Activated naive CD4-positive, alpha-beta T cell treated with anti-CD3 and anti-CD28 coated beads, Interleukin-2, amount 50 U/mL, for 24 hours (primary cell): ENCODE results near the gene TOGARAM1.

Experiments
- H3K27ac Mint-ChIP-seq: one replicate; pipeline ENCODE4 v1.8.0; 2021; ENCODE audit warnings: mild to moderate bottlenecking, mixed read lengths
- H3K27me3 Mint-ChIP-seq: one replicate; pipeline ENCODE4 v1.8.0; 2021; ENCODE audit warnings: mixed read lengths
- H3K36me3 Mint-ChIP-seq: one replicate; pipeline ENCODE4 v1.8.0; 2021; ENCODE audit warnings: mixed read lengths
- H3K4me1 Mint-ChIP-seq: one replicate; pipeline ENCODE4 v1.8.0; 2021; ENCODE audit warnings: mixed read lengths
- H3K4me3 Mint-ChIP-seq: one replicate; pipeline ENCODE4 v1.8.0; 2021; ENCODE audit warnings: mild to moderate bottlenecking, mixed read lengths
- H3K9me3 Mint-ChIP-seq: one replicate; pipeline ENCODE4 v1.8.0; 2021; ENCODE audit warnings: mixed read lengths

Gene TOGARAM1

GRCh38 chr14:44961554-44962333 is at the start of gene TOGARAM1, which contains the start of gene KLHL28:
Gene TOGARAM1, plus strand, starts transcription at chr14:44962190. Its CDS starts 232 bp downstream, at chr14:44962422.
Gene KLHL28, minus strand, starts transcription at chr14:44961947. Its CDS starts 16,019 bp downstream, at chr14:44945928.
- peak within 1 kb of the TSS; percentile 59 for H3K27ac Mint-ChIP-seq
- H3K9me3 Mint-ChIP-seq = peaks cover 9% of the 10 kb centered on the region
- H3K27me3 Mint-ChIP-seq = no peaks in the 10 kb centered on the region
- H3K4me3 Mint-ChIP-seq = no peak within 1 kb of the TSS
- peaks cover 69% of the 10 kb centered on the region for H3K4me1 Mint-ChIP-seq
- H3K36me3 Mint-ChIP-seq = peaks cover 18% of the 10 kb centered on the region

GRCh38 chr14:44914849-44915248 is 47.1 kb upstream of the TOGARAM1 start:
- Mint-ChIP-seq H3K4me3 (no peak overlapping the region), H3K4me1 (peaks cover 7% of the 10 kb centered on the region), H3K27ac (no peak overlapping the region), H3K9me3 (no peaks in the 10 kb centered on the region), H3K36me3 (peaks cover 2% of the 10 kb centered on the region), H3K27me3 (peaks cover 18% of the 10 kb centered on the region)

DNA sequence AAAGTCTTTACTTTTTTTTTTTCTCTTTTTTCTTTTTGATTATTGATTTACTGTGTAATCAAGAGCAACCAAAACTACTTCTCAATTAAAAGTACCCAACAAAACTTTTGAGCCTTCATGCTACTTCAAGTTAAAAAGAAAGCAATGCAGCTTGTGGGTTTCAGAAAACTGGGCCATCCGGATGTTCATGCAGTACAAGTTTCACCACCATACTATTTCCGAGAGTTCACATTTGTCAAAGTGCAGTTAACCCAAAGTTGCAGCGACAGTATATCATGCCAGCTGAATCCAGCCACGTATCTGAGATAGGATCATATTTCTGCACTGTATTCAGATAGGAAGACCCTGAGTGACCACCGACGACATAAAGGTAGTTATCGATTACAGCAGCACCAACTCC is 33.2 kb upstream of the TOGARAM1 start:
- no peak overlapping the region for H3K4me3 Mint-ChIP-seq
- no peaks in the 10 kb centered on the region for H3K27me3 Mint-ChIP-seq

DNA sequence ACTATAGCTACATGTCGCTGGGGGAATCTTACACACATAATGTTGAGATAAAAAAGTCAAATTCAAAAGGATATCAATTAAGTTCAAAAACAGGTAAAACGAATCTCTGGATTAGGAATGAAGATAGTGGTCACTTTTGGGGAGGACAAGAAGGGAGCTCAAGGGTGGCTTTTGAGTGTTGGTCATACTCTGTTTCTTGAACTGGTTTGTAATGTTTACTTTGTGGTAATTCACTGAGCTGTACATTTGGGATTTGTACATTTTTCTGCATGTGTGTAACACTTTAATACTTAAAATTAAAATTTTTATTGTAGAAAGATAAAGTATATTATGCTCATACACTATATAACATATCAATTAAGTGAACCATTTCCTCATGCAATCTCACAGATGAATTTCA is 26.8 kb upstream of the TOGARAM1 start:
- Mint-ChIP-seq H3K27ac (peak overlapping the region; percentile 8), H3K9me3 (no peaks in the 10 kb centered on the region), H3K4me1 (peaks cover 59% of the 10 kb centered on the region), H3K27me3 (no peaks in the 10 kb centered on the region), H3K36me3 (peaks cover 40% of the 10 kb centered on the region), H3K4me3 (no peak overlapping the region)

More for the DNA sequence above, 33.2 kb upstream of the TOGARAM1 start:
- Mint-ChIP-seq H3K9me3 (no peaks in the 10 kb centered on the region), H3K36me3 (peaks cover 5% of the 10 kb centered on the region), H3K27ac (peak overlapping the region; percentile 35), H3K4me1 (peaks cover 25% of the 10 kb centered on the region)

GRCh38 chr14:44937547-44937946 is 24.4 kb upstream of the TOGARAM1 start:
- Mint-ChIP-seq H3K27me3 (no peaks in the 10 kb centered on the region), H3K9me3 (no peaks in the 10 kb centered on the region), H3K36me3 (peaks cover 49% of the 10 kb centered on the region), H3K27ac (no peak overlapping the region), H3K4me1 (peaks cover 71% of the 10 kb centered on the region), H3K4me3 (no peak overlapping the region)

DNA sequence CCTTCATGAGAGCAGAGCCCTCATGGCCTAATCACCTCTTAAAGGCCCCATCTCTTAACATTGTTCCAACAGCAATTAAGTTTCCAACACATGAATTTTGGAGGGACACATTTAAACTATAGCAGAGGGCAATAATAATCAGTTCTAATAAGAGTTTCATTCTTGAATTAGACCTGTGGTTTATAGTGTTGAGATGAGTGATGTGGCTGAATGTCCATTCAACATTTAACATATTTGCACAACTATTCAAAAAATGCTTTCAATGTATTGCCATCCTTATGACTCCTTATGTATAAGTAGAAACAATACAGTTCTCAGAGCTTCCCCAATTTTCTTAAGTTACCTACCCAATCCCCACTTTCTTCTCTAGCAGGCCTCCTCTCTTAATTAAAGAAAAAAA is 21.8 kb upstream of the TOGARAM1 start:
- peak overlapping the region; percentile 49 for H3K27ac Mint-ChIP-seq
- no peak overlapping the region for H3K4me3 Mint-ChIP-seq
- peaks cover 52% of the 10 kb centered on the region for H3K36me3 Mint-ChIP-seq
- H3K4me1 Mint-ChIP-seq = peaks cover 63% of the 10 kb centered on the region
- H3K9me3 Mint-ChIP-seq = no peaks in the 10 kb centered on the region
- H3K27me3 Mint-ChIP-seq = no peaks in the 10 kb centered on the region

DNA sequence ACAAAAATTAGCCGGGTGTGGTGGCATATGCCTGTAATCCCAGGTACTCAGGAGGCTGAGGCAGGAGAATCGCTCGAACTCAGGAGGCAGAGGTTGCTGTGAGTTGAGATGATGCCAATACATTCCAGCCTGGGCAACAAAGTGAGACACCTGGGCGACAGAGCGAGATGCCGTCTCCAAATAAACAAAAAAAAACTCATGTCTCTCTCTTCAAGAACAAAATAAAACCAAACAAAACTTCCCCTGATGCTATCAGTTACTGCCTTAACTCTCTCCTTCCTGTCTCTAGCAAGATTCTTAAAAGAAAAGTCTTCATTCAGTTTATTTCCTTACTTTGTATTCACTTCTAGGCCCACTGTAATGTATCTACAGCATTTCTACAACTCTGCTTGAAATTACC is 21.0 kb upstream of the TOGARAM1 start:
- Mint-ChIP-seq H3K36me3 (peaks cover 54% of the 10 kb centered on the region), H3K4me3 (peak overlapping the region; percentile 6), H3K9me3 (no peaks in the 10 kb centered on the region), H3K27ac (peak overlapping the region; percentile 1), H3K4me1 (peaks cover 58% of the 10 kb centered on the region), H3K27me3 (no peaks in the 10 kb centered on the region)

DNA sequence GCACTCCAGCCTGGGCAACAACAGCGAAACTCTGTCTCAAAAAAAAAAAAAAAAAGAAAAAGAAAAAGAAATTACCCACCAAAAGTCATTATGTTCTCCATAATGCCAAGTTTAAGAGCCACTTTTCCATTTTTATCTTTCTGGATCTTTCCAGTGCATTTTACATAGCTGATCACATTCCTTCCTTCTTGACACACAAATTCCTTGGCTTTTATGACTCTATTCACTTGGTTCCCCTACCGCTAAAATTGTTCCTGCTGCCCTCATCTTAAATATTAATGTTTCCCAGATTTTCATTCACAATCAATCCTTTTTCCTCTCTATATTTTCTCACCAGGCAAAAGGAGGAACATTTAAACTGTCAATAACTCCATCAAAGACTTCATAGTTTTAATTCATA is 20.4 kb upstream of the TOGARAM1 start:
- Mint-ChIP-seq H3K27me3 (no peaks in the 10 kb centered on the region), H3K4me3 (peak overlapping the region; percentile 42)

DNA sequence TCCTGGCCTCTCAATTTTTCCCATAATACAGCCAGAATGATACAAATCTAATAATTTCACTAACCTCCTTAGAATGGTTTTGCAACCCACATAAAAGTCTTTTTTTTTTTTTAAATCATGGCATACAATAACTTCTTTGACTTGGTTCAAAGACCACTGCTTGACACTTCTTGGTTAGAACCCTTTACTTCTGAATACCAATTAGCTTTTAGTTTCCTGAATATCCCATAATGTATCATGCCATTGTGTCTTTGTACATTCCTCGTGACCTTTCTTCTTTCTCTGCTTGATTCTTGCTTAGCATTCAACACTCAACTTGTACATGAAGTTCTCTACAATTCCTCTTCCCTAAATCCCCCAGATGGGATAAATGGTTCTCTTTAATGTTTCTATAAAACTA is 19.6 kb upstream of the TOGARAM1 start:
- peaks cover 48% of the 10 kb centered on the region for H3K36me3 Mint-ChIP-seq
- H3K9me3 Mint-ChIP-seq = no peaks in the 10 kb centered on the region
- no peak overlapping the region for H3K4me3 Mint-ChIP-seq
- no peaks in the 10 kb centered on the region for H3K27me3 Mint-ChIP-seq
- peaks cover 57% of the 10 kb centered on the region for H3K4me1 Mint-ChIP-seq
- H3K27ac Mint-ChIP-seq = no peak overlapping the region

More for the DNA sequence above, 20.4 kb upstream of the TOGARAM1 start:
- no peaks in the 10 kb centered on the region for H3K9me3 Mint-ChIP-seq
- H3K36me3 Mint-ChIP-seq = peaks cover 47% of the 10 kb centered on the region
- peaks cover 52% of the 10 kb centered on the region for H3K4me1 Mint-ChIP-seq
- peak overlapping the region; percentile 48 for H3K27ac Mint-ChIP-seq

- Mint-ChIP-seq H3K27me3 (no peaks in the 10 kb centered on the region), H3K4me3 (no peak overlapping the region), H3K9me3 (no peaks in the 10 kb centered on the region), H3K27ac (no peak overlapping the region), H3K4me1 (peaks cover 62% of the 10 kb centered on the region), H3K36me3 (peaks cover 49% of the 10 kb centered on the region)
These were observed 17.9 kb upstream of the TOGARAM1 start for GRCh38 chr14:44944107-44944506.

DNA sequence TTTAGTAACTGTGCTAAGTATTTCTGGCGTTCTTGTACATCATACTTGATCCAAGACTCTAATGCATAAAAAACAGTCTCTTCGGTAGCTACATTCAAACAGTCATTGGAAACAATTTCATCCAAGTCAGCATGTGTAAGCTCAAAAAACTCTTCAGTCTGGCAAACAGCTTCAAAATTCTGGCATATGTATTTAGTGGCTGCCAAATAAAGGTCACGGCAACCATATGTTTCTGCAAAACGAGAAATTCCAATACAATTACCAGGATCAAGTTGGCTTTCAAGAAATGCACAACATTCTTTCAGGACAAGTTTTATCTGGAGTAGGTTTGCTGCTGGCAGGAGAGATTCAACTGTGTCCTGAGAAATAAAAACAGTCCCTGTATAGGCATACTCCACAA is 16.7 kb upstream of the TOGARAM1 start:
- Mint-ChIP-seq H3K27me3 (no peaks in the 10 kb centered on the region), H3K4me1 (peaks cover 59% of the 10 kb centered on the region), H3K4me3 (no peak overlapping the region), H3K27ac (no peak overlapping the region), H3K36me3 (peaks cover 43% of the 10 kb centered on the region), H3K9me3 (no peaks in the 10 kb centered on the region)

- Mint-ChIP-seq H3K27ac (no peak overlapping the region), H3K27me3 (no peaks in the 10 kb centered on the region), H3K4me1 (peaks cover 70% of the 10 kb centered on the region), H3K9me3 (no peaks in the 10 kb centered on the region), H3K4me3 (no peak overlapping the region), H3K36me3 (peaks cover 24% of the 10 kb centered on the region)
These were observed 10.9 kb upstream of the TOGARAM1 start for GRCh38 chr14:44951051-44951450.

DNA sequence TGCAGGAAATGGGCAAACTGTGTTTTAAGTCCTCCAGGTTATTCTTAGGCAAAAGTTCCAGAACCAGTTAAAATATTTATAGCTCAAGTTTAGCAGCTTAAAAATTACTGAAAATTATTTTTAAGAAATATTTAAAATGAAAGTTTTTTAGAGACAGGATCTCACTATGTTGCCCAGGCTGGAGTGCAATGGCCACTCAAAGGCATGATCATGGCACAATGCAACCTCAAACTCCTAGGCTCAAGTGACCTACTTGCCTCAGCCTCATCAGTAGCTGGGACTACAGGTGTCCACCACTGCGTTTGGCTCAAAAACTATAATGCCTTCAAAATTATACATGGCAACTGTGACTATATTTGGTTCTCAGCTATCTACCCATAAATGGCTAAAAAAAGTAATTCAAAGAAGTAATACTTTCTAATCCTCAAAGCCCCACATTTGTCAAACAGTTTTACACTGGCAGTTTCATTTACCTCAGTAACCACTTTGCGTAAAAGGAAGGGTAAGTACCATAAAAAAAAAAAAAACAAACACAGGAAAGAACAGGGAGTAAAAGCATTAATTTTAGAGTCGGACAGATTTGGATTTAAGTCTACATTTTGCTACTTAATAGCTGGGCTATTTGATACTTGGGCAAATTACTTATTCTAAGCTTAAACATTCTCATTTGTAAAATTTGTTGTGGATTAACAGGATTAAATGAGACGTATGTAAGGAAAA is 9.4 kb upstream of the TOGARAM1 start:
- peaks cover 72% of the 10 kb centered on the region for H3K4me1 Mint-ChIP-seq
- no peaks in the 10 kb centered on the region for H3K9me3 Mint-ChIP-seq
- no peaks in the 10 kb centered on the region for H3K27me3 Mint-ChIP-seq
- no peak overlapping the region for H3K27ac Mint-ChIP-seq
- H3K4me3 Mint-ChIP-seq = no peak overlapping the region
- peaks cover 21% of the 10 kb centered on the region for H3K36me3 Mint-ChIP-seq

DNA sequence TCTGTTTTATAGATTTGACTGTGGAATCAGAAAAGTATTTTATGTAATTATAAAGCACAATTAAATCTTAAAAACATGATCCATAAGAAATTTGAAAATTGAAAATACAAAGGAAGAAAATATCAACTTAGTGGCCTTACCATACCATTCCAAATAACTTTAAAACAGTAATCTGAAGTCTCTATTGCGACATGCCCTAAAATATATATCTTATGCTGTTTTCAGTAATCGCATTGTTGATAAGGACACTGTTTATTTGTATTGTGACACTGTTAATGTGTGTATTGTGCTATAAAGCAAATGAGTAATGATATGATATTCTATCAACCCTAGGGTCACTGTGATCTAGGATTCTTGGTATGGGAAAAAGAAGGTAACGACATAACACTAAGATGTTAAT is 7.2 kb upstream of the TOGARAM1 start:
- peaks cover 74% of the 10 kb centered on the region for H3K4me1 Mint-ChIP-seq
- H3K4me3 Mint-ChIP-seq = no peak overlapping the region
- peaks cover 13% of the 10 kb centered on the region for H3K36me3 Mint-ChIP-seq
- no peaks in the 10 kb centered on the region for H3K27me3 Mint-ChIP-seq
- no peaks in the 10 kb centered on the region for H3K9me3 Mint-ChIP-seq
- no peak overlapping the region for H3K27ac Mint-ChIP-seq

DNA sequence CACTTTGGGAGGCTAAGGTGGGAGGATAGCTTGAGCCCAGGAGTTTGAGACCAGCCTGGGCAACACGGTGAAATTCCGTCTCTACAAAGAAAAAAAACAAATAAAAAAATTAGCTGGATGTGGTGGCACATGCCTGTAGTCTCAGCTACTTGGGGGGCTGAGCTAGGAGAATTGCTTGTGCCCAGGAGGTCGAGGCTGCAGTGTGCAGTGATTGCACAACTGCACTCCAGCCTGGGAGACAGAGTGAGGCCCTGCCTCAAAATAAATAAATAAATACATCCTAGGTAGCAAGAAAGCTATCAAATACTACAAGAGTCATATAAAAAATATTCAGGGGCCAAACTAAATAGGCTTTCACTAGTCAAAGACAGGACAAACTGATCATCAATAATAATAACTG is 6.5 kb upstream of the TOGARAM1 start:
- H3K4me1 Mint-ChIP-seq = peaks cover 79% of the 10 kb centered on the region
- no peaks in the 10 kb centered on the region for H3K27me3 Mint-ChIP-seq
- H3K4me3 Mint-ChIP-seq = no peak overlapping the region
- peaks cover 11% of the 10 kb centered on the region for H3K36me3 Mint-ChIP-seq
- no peaks in the 10 kb centered on the region for H3K9me3 Mint-ChIP-seq
- no peak overlapping the region for H3K27ac Mint-ChIP-seq

- Mint-ChIP-seq H3K27me3 (no peaks in the 10 kb centered on the region), H3K9me3 (no peaks in the 10 kb centered on the region), H3K4me3 (no peak overlapping the region), H3K4me1 (peaks cover 71% of the 10 kb centered on the region), H3K36me3 (peaks cover 10% of the 10 kb centered on the region), H3K27ac (no peak overlapping the region)
These were observed 5.1 kb upstream of the TOGARAM1 start for GRCh38 chr14:44956866-44957265.
